Retinal pigment epithelial cell (primary cell): ENCODE results near the gene MKLN1.
"Not testable (repeated sequence)": the region's sequence is repeated elsewhere in the genome, so short reads cannot be mapped to it uniquely, and the experiment has no call there.

Source experiments
- DNase-seq: peaks from one replicate; pipeline ENCODE4 v3.0.0-alpha.2; 2010; ENCODE audit warnings: low read depth
- H3K4me3 ChIP-seq: 2 replicates; pipeline ENCODE4 v1.5.1; 2011; ENCODE audit warnings: mild to moderate bottlenecking, low read length, control low read depth, moderate library complexity
- CTCF ChIP-seq: conservative IDR thresholded peaks from 2 replicates; pipeline ENCODE4 v1.5.1; 2011; ENCODE audit warnings: low read depth, low read length, control low read depth, inconsistent platforms

The MKLN1 gene

GRCh38 chr7:131504157-131504899 lies 176.7 kb downstream of the MKLN1 start:
- DNase-seq, result no peak

GRCh38 chr7:131505037-131505620 lies 177.5 kb downstream of the MKLN1 start:
- H3K4me3 ChIP-seq, DNase-seq: not testable (repeated sequence)

More at GRCh38 chr7:131504157-131504899, 176.7 kb downstream of the MKLN1 start:
- no peak for TF ChIP-seq CTCF
- no peak overlapping the region for H3K4me3 ChIP-seq

- no peak for TF ChIP-seq CTCF
- H3K4me3 ChIP-seq, result no peak overlapping the region
- no peak for DNase-seq
Observed at GRCh38 chr7:131505636-131506557, 178.2 kb downstream of the MKLN1 start.

- DNase-seq, result no peak
- H3K4me3 ChIP-seq, result no peak overlapping the region
- no peak for TF ChIP-seq CTCF
Observed at GRCh38 chr7:131506597-131506996, 178.9 kb downstream of the MKLN1 start.

GRCh38 chr7:131507592-131508331 lies 180.1 kb downstream of the MKLN1 start:
- TF ChIP-seq CTCF, result peak; percentile 93
- H3K4me3 ChIP-seq, result no peak overlapping the region
- DNase-seq, result no peak

- DNase-seq, result no peak
- TF ChIP-seq CTCF, result no peak
- H3K4me3 ChIP-seq, result no peak overlapping the region
Observed at GRCh38 chr7:131508754-131509486, 181.2 kb downstream of the MKLN1 start.
